Prostate gland (tissue), 2 donors: Measurements from ENCODE around the gene SHC4. TPM values are rescaled to one million over a fixed set of nuclear protein-coding genes. Genes with fewer than 3 reads are reported as not detected.

Experiments used
- DNase-seq: peaks from one replicate; pipeline ENCODE4 v3.0.0-alpha.2; 2019; ENCODE audit warnings: low spot score
- H3K27ac ChIP-seq, 2 donors: fragments of 200-600 bp; sonication (generic); 2 replicates each; pipeline ENCODE4 v1.5.1; 2017 to 2019
- H3K27me3 ChIP-seq: fragments of 200-600 bp; sonication (generic); replicated peaks from 2 replicates; pipeline ENCODE4 v1.5.1; 2019; ENCODE audit not compliant: insufficient read depth
- H3K36me3 ChIP-seq, 2 donors: fragments of 200-600 bp; sonication (generic); 1 replicate in 1 of 2; 2 replicates in 1 of 2; pipeline versions ENCODE4 v1.5.1 to v1.8.1; 2017 to 2019
- H3K4me1 ChIP-seq: fragments of 200-600 bp; sonication (generic); replicated peaks from 2 replicates; pipeline ENCODE4 v1.5.1; 2019
- H3K4me3 ChIP-seq, 2 donors: fragments of 200-600 bp; sonication (generic); 2 replicates each; pipeline ENCODE4 v1.5.1; 2017 to 2019
- H3K9me3 ChIP-seq: fragments of 200-600 bp; sonication (generic); 2 replicates; pipeline ENCODE4 v1.5.1; 2017
- CTCF ChIP-seq, 4 experiments: fragments of 200-600 bp in 2 of 4; fragments of 450-650 bp in 2 of 4; sonication (generic) in 2 of 4; IDR thresholded peaks; 1 replicate in 3 of 4; 2 replicates in 1 of 4; pipeline ENCODE4 v1.5.1; 2016 to 2019; ENCODE audit warnings: antibody characterized with exemption in 4 of 4, mild to moderate bottlenecking in 2 of 4, moderate library complexity in 2 of 4
- POLR2A ChIP-seq: fragments of 450-650 bp; IDR thresholded peaks from one replicate; pipeline ENCODE4 v1.6.1; 2016; ENCODE audit warnings: antibody characterized with exemption, mild to moderate bottlenecking
- POLR2AphosphoS5 ChIP-seq: sonication (generic); formaldehyde crosslinking; IDR thresholded peaks from one replicate; pipeline ENCODE4 v1.6.1; 2017; ENCODE audit warnings: antibody characterized with exemption
- WGBS: methylation state at CpG from one replicate; pipeline ENCODE4 v1.1.5; 2018; 5-methylcytosine and 5-hydroxymethylcytosine counted together
- intact Hi-C: fragments of 100-400 bp; cut with DNase I; formaldehyde crosslinking; loops from one replicate; pipeline ENCODE4 v1.14.2; 2022
- total RNA-seq, 2 donors: library from RNA; depleted of rRNA; stranded (reverse); fragments of >200 nt; gene quantifications; one replicate each; pipeline ENCODE4 v1.1.0, GENCODE V29; 2016

Gene SHC4
- total RNA-seq, 2 donors from 2014 or later = 0.27 to 45.0 TPM

- no peak overlapping the region for H3K27ac ChIP-seq
- DNase-seq = no peak
- no peak for TF ChIP-seq POLR2A
- no peak for TF ChIP-seq CTCF (IDR thresholded peaks at IDR 0.05)
- TF ChIP-seq POLR2AphosphoS5 = no peak
- H3K27me3 ChIP-seq = no peaks in the 10 kb centered on the region
- H3K4me3 ChIP-seq = no peak overlapping the region
- H3K4me1 ChIP-seq = no peaks in the 10 kb centered on the region
- no peaks in the 10 kb centered on the region for H3K9me3 ChIP-seq
- H3K36me3 ChIP-seq = no peaks in the 10 kb centered on the region
- intact Hi-C loops = no loop called here
Observed at GRCh38 chr15:48871542-48871941, 92.2 kb downstream of the SHC4 start.

GRCh38 chr15:48869966-48870365 lies 93.8 kb downstream of the SHC4 start:
- Histone ChIP-seq H3K27ac (no peak overlapping the region), H3K36me3 (no peaks in the 10 kb centered on the region), H3K4me3 (no peak overlapping the region), H3K4me1 (no peaks in the 10 kb centered on the region), H3K27me3 (no peaks in the 10 kb centered on the region), H3K9me3 (no peaks in the 10 kb centered on the region)
- intact Hi-C loops = loop anchor here (10.0 kb wide), 2 partner anchors 175 to 275 kb away; partner anchors contain the start of gene SECISBP2L
- DNase-seq = no peak
- TF ChIP-seq POLR2A (no peak), POLR2AphosphoS5 (no peak), CTCF (IDR thresholded peaks at IDR 0.05) (no peak)
- WGBS = 94% methylated on average over 1 of the region's 1 CpG

DNA sequence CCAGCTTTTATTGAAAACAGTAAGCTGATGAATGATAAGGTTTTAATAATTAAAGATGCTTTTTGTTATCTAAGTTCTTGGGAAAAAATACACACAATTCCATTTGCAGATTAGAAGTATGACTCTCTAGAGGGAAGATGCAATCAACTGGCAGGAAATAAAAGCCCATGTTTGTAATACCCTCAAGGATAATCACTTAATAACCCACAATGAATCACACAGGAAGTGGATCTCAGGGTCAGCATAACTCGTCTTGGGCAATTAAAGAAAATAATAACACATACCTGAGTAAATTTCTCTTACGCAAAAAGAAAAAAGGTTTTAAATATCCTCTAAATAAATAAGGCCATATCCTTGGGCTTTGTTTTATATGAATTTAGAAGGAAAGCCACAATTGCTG lies 95.2 kb downstream of the SHC4 start:
- intact Hi-C loops = loop anchor here (10.0 kb wide), 2 partner anchors 176 to 276 kb away; partner anchors contain the start of gene SECISBP2L
- no peak overlapping the region for H3K27ac ChIP-seq
- no peak overlapping the region for H3K4me3 ChIP-seq

DNA sequence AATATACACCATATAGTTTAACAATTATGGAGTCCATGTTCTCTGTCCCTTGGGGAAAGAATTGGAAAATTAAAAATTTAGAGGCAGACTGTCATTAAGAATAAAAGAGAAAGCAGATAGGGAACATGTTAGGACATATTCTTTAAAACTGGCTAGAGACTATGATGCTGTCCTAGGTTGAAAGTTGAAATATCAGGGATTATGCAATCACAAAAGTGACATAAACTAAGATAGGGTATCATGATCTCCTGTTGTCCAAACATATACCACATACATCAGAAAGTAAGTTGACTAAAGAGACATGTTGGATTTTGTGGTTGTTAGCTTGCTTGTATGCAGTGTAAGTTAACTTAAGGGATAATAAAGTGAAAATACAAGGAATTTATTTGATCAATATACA lies 95.7 kb downstream of the SHC4 start:
- no peak for DNase-seq
- no peaks in the 10 kb centered on the region for H3K9me3 ChIP-seq
- no peaks in the 10 kb centered on the region for H3K36me3 ChIP-seq
- H3K4me3 ChIP-seq = no peak overlapping the region
- no peak overlapping the region for H3K27ac ChIP-seq
- H3K4me1 ChIP-seq = no peaks in the 10 kb centered on the region
- no peaks in the 10 kb centered on the region for H3K27me3 ChIP-seq
- TF ChIP-seq POLR2A = no peak
- no peak for TF ChIP-seq CTCF (IDR thresholded peaks at IDR 0.05)
- TF ChIP-seq POLR2AphosphoS5 = no peak
- intact Hi-C loops = loop anchor here (10.0 kb wide), 2 partner anchors 177 to 277 kb away; partner anchors contain the start of gene SECISBP2L

More for the DNA sequence above, 95.2 kb downstream of the SHC4 start:
- Histone ChIP-seq H3K36me3 (no peaks in the 10 kb centered on the region), H3K27me3 (no peaks in the 10 kb centered on the region), H3K4me1 (no peaks in the 10 kb centered on the region), H3K9me3 (no peaks in the 10 kb centered on the region)
- WGBS = 47% methylated on average over 2 of the region's 2 CpGs
- no peak for DNase-seq
- TF ChIP-seq CTCF (IDR thresholded peaks at IDR 0.05) (no peak), POLR2AphosphoS5 (no peak), POLR2A (no peak)

GRCh38 chr15:48866141-48866563 lies 97.6 kb downstream of the SHC4 start:
- no peak for TF ChIP-seq POLR2AphosphoS5
- TF ChIP-seq POLR2A = no peak
- TF ChIP-seq CTCF (IDR thresholded peaks at IDR 0.05) = no peak
- no peaks in the 10 kb centered on the region for H3K36me3 ChIP-seq
- 27% methylated on average over 2 of the region's 2 CpGs for WGBS

More at GRCh38 chr15:48866141-48866563, 97.6 kb downstream of the SHC4 start:
- Histone ChIP-seq H3K27ac (no peak overlapping the region), H3K9me3 (no peaks in the 10 kb centered on the region), H3K27me3 (no peaks in the 10 kb centered on the region), H3K4me1 (no peaks in the 10 kb centered on the region), H3K4me3 (no peak overlapping the region)
- DNase-seq = no peak
- intact Hi-C loops = loop anchor here (10.0 kb wide), 2 partner anchors 179 to 279 kb away; partner anchors contain the start of gene SECISBP2L
